Kidney epithelial cell (primary cell): Measurements from ENCODE around the gene P2RX3. TPM values are rescaled to one million over a fixed set of nuclear protein-coding genes. Genes with fewer than 3 reads are reported as not detected.

Source experiments
- DNase-seq: peaks from one replicate; pipeline ENCODE4 v3.0.0-alpha.2; 2010; ENCODE audit warnings: low read depth
- H3K27me3 ChIP-seq: 2 replicates; pipeline ENCODE4 v1.6.0; 2011; ENCODE audit warnings: low read length; ENCODE audit not compliant: control insufficient read depth, insufficient read depth
- H3K36me3 ChIP-seq: 2 replicates; pipeline ENCODE4 v1.5.1; 2011; ENCODE audit warnings: low read length; ENCODE audit not compliant: control insufficient read depth, insufficient read depth
- H3K4me3 ChIP-seq: 2 replicates; pipeline ENCODE4 v1.5.1; 2011; ENCODE audit warnings: low read depth, mild to moderate bottlenecking, control low read depth, low read length
- CTCF ChIP-seq: IDR thresholded peaks from 2 replicates; pipeline ENCODE4 v1.5.1; 2011; ENCODE audit warnings: mild to moderate bottlenecking, moderate library complexity, low read length, control low read depth, inconsistent platforms; ENCODE audit not compliant: insufficient read depth, poor library complexity, severe bottlenecking
- total RNA-seq: library from RNA; depleted of rRNA; stranded (reverse); fragments of >200 nt; gene quantifications from 2 replicates; pipeline ENCODE4 v1.2.3, GENCODE V29; 2015

The P2RX3 gene
- total RNA-seq, 1 donor from 2014 or later = not detected

GRCh38 chr11:57356268-57356667 is 18.1 kb downstream of the P2RX3 start:
- TF ChIP-seq CTCF = no peak
- no peak for DNase-seq
- H3K4me3 ChIP-seq = no peak overlapping the region

GRCh38 chr11:57357310-57357709 is 19.2 kb downstream of the P2RX3 start:
- no peak for DNase-seq
- no peak for TF ChIP-seq CTCF
- no peak overlapping the region for H3K4me3 ChIP-seq
- no peaks in the 10 kb centered on the region for H3K36me3 ChIP-seq
- peaks cover 2% of the 10 kb centered on the region for H3K27me3 ChIP-seq

More at GRCh38 chr11:57356268-57356667, 18.1 kb downstream of the P2RX3 start:
- Histone ChIP-seq H3K36me3 (no peaks in the 10 kb centered on the region), H3K27me3 (peaks cover 2% of the 10 kb centered on the region)

GRCh38 chr11:57357856-57358255 is 19.7 kb downstream of the P2RX3 start:
- H3K4me3 ChIP-seq = no peak overlapping the region
- peaks cover under 1% of the 10 kb centered on the region for H3K27me3 ChIP-seq
- DNase-seq = no peak
- TF ChIP-seq CTCF = no peak
- no peaks in the 10 kb centered on the region for H3K36me3 ChIP-seq

DNA sequence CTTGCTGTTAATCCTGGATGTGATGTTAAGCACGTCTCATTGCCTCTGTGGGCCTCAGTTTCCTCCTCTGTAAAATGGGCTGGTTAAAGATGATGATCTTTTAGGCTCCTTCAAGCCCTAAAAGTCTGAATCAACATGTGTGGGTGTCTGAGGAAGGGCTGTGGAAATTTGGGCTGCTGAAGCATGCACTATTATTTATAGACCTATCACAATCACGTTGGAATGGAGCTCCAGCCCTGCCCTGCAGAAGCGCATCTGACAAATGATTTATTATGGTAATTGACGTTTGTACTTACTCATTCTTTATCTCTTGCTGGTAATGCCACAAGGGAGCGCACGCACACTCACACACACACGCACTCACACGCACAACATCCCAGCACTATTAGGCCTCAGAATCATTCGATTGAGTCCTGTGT is 20.4 kb downstream of the P2RX3 start:
- DNase-seq = no peak
- Histone ChIP-seq H3K27me3 (no peaks in the 10 kb centered on the region), H3K4me3 (no peak overlapping the region), H3K36me3 (no peaks in the 10 kb centered on the region)
- no peak for TF ChIP-seq CTCF

GRCh38 chr11:57358991-57359390 is 20.8 kb downstream of the P2RX3 start:
- Histone ChIP-seq H3K36me3 (no peaks in the 10 kb centered on the region), H3K4me3 (no peak overlapping the region)
- DNase-seq = no peak

More at GRCh38 chr11:57358991-57359390, 20.8 kb downstream of the P2RX3 start:
- TF ChIP-seq CTCF = no peak
- H3K27me3 ChIP-seq = no peaks in the 10 kb centered on the region
